Body of pancreas (tissue), 4 donors: ENCODE results near the gene ZNF516.

ENCODE experiments used
- POLR2A ChIP-seq, 3 donors: fragments of 450-650 bp; IDR thresholded peaks; one replicate each; pipeline ENCODE4 v1.6.1; 2016; ENCODE audit warnings: antibody characterized with exemption in 3 of 3, mild to moderate bottlenecking in 2 of 3
- TF ChIP-seq, protein P1 (sequence below), 7 experiments: fragments of 450-650 bp in 4 of 7; fragments of 200-600 bp in 3 of 7; sonication (generic) in 3 of 7; IDR thresholded peaks; one replicate each; pipeline ENCODE4 v1.5.1; 2016 to 2019; ENCODE audit warnings: antibody characterized with exemption in 7 of 7

DNA sequence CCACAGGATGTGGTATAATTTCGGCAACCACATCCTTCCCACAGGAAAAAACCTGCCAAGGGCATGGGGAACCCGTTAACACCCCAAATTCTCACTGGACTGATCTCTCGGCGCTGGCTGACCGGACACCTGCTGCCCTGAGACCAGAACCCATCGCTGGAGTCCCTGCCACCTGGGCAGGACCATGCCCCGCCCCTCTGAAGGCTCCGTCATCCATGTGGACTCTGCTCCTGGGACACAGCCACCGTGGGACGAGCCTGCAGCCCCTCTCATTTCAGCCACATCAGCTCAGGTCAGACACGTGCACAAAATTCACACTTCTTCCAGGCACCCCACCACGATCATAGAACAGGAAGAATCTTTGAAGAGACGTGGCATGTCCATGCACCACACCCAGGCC, 108.2 kb downstream of the ZNF516 start:
- TF ChIP-seq, protein P1, sequence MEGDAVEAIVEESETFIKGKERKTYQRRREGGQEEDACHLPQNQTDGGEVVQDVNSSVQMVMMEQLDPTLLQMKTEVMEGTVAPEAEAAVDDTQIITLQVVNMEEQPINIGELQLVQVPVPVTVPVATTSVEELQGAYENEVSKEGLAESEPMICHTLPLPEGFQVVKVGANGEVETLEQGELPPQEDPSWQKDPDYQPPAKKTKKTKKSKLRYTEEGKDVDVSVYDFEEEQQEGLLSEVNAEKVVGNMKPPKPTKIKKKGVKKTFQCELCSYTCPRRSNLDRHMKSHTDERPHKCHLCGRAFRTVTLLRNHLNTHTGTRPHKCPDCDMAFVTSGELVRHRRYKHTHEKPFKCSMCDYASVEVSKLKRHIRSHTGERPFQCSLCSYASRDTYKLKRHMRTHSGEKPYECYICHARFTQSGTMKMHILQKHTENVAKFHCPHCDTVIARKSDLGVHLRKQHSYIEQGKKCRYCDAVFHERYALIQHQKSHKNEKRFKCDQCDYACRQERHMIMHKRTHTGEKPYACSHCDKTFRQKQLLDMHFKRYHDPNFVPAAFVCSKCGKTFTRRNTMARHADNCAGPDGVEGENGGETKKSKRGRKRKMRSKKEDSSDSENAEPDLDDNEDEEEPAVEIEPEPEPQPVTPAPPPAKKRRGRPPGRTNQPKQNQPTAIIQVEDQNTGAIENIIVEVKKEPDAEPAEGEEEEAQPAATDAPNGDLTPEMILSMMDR (IDR thresholded peaks at IDR 0.05) = no peak
- no peak for TF ChIP-seq POLR2A (IDR thresholded peaks at IDR 0.05)
